T-helper 2 cell treated with Interferon-gamma antibody and Interleukin-4, amounts not matched to agents 100 ng/mL and 5 ng/mL, for 36 hours (primary cell): ENCODE data around the gene TFAP2A. TPM values are rescaled to one million over a fixed set of nuclear protein-coding genes. Genes with fewer than 3 reads are reported as not detected.

Experiments used
- intact Hi-C: fragments of 100-400 bp; cut with micrococcal nuclease; formaldehyde crosslinking; loops from one replicate; pipeline ENCODE4 v1.15.1; 2023
- total RNA-seq: library from RNA; stranded (reverse); gene quantifications from 2 replicates; pipeline ENCODE4 v1.2.3, GENCODE V29; 2022

Gene TFAP2A
- 0.07 TPM in 1 of 2 replicates, not detected in the other for total RNA-seq

- intact Hi-C loops = loop anchor here (5.0 kb wide), 2 partner anchors 467 to 1597 kb away; partner anchors contain the start of genes GCM2 and HIVEP1
Measured at GRCh38 chr6:10414756-10415616, at the start of gene TFAP2A. TFAP2A (minus strand) TSS chr6:10415074; CDS start chr6:10414991, 83 bp downstream.

GRCh38 chr6:10463491-10464481, 48.9 kb upstream of the TFAP2A start:
- intact Hi-C loops = no loop called here

GRCh38 chr6:10463040-10463439, 48.2 kb upstream of the TFAP2A start:
- intact Hi-C loops = no loop called here

DNA sequence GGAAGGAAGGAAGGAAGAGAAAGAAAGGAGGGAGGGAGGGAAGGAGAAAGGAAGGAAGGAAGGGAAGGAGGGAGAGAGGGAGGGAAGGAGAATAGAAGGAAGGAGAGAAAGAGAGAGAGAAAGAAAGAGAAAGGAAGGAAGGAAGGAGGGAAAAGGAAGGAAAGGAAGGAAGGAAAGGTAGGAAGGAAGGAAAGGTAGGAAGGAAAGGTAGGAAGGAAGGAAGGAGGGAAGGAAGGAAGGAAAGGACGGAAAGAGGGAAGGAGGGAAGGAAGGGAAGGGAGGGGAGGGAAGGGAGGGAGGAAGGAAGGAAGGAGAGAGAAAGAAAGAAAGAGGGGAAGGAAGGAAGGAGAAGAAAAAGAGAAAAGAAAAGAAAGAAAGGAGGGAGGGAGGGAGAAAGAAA, 47.0 kb upstream of the TFAP2A start:
- intact Hi-C loops = no loop called here

DNA sequence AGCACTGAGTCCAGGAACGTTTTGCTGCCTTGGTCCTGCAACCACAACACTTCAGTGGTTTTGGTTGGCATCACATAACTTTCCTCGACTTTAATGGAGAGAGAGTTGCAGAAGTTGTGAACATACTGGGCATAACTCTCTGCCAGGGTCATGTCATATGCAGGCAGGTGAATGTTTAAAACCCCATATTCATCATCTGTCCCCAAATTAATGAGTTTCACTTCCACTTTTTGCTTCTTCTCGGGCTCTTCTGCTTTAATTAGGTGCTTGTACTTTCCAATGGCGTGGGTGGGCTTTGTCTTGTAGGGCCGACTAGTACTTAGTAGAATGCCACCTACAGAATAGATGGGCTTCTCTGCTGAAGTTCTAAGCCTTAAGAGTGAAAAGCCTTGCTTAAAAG, 45.2 kb upstream of the TFAP2A start:
- intact Hi-C loops = no loop called here

GRCh38 chr6:10458287-10458686, 43.4 kb upstream of the TFAP2A start:
- intact Hi-C loops = no loop called here

- intact Hi-C loops = no loop called here
Measured at GRCh38 chr6:10453596-10453995, 38.7 kb upstream of the TFAP2A start.

GRCh38 chr6:10451828-10452509, 37.1 kb upstream of the TFAP2A start:
- intact Hi-C loops = no loop called here

DNA sequence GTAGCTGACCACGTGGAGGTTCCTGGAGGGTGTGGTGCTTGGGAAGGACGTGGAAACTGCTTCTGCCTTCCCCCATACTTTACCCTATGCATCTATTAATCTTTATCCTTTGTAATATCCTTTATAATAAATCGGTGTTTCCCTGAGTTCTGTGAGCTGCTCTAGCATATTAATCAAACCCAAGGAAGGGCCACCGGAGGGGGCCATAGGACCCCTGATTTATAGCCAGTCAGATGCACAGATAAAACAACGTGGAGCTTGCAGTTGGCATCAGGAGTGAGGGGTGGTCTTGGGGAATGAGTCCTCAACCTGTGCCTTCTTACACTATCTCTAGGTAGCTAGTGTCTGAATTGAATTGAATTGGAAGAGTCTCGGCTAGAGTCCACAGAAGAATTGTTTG, 36.5 kb upstream of the TFAP2A start:
- intact Hi-C loops = no loop called here

GRCh38 chr6:10449751-10450150, 34.9 kb upstream of the TFAP2A start:
- intact Hi-C loops = no loop called here

- intact Hi-C loops = no loop called here
Measured at GRCh38 chr6:10448096-10448495, 33.2 kb upstream of the TFAP2A start.

GRCh38 chr6:10446548-10446947, 31.7 kb upstream of the TFAP2A start:
- intact Hi-C loops = no loop called here

DNA sequence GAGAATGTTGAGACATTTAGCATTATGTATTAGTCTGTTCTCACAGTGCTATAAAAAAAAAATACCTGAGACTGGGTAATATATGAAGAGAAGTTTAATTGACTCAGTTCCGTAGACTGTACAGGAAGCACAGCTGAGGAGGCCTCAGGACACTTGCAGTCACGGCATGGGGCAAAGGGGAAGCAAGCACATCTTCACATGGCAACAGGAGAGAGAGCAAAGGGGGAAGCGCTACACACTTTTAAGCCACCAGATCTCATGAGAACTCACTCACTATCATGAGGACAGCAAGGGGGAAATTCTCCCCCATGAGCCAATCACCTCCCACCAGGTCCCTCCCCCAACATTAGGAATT, 26.8 kb upstream of the TFAP2A start:
- intact Hi-C loops = no loop called here

GRCh38 chr6:10441004-10441654, 26.3 kb upstream of the TFAP2A start:
- intact Hi-C loops = no loop called here

DNA sequence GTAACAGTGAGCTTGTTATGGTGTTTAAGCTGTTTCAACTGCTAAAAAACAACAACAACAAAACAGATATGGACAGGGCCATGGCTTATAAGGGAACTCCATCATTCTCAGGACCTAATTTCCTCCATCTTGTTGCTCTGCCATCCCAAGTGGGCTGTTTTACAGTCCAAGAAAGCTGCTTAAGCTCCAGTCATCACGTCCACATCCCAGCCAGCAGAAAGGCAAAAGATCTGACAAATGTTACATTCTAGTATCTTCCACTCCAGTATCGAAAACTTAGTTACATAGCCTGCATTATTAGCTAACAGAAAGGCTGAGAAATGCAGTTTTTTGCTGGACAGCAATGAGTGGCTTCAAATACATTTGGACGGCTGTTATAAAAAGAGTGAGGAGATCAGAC, 23.0 kb upstream of the TFAP2A start:
- intact Hi-C loops = no loop called here

DNA sequence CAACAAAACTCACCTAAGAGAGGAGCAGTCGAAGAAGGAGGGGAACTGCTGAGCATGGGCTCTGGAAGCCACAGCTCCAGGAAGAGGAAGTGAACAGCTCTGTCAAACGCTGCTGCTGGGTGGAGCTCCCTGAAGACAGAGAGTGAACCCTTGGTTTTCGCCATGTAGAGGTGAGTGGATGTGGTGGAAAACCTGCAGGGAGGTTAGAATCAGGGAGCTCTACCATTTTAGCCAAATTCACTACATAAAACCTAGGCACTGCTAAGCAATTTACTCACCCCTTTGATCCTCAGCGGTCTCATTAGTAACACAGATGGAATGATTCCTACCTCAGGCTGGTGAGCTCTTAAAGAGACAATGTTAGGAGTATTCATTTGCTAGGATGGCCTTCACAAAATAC, 19.4 kb upstream of the TFAP2A start:
- intact Hi-C loops = no loop called here

- intact Hi-C loops = no loop called here
Measured at GRCh38 chr6:10433322-10433721, 18.4 kb upstream of the TFAP2A start.

DNA sequence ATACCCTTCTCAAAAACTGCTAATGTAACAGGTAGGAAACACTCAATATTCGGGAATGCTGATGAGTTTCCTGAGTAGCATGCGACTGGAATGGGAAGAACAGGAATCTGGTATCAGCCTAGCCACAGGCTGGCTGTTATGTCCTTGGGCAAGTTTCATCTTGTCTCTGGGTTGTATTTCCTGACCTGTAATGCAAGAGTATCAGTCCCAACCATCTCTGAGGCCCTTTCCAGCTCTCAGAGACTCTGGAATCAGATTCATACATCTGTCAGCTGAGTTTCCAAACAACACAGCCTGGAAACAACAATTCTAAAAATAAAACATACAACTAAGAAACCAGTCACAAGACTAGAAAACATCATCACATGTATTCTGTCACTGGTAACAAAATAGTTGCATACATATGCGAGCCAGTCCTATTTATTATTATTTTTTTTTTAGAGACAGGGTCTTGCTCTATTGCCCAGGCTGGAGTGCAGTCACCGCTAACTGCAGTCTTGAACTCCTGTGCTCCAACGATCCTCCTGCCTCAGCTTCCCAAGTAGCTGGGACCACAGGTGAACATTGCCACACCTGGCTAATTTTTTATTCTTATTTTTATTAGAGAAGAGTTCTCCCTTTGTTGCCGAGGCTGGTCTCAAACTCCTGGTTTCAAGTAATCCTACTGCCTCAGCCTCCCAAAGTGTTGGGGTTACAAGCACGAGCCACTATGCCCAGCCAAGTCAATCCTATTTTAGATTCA, 16.7 kb upstream of the TFAP2A start:
- intact Hi-C loops = no loop called here

GRCh38 chr6:10429638-10430427, 15.0 kb upstream of the TFAP2A start:
- intact Hi-C loops = loop anchor here (2.0 kb wide), 1 partner anchor 173 kb away; no protein-coding TSS in a partner anchor
